NCI-H748 (cell line): ENCODE results near the gene RMRP.

Experiments used
- DNase-seq: peaks from one replicate; lab custom pipeline; 2025; ENCODE audit not compliant: unreplicated experiment; lab: John Stamatoyannopoulos, UW

Gene RMRP

DNA sequence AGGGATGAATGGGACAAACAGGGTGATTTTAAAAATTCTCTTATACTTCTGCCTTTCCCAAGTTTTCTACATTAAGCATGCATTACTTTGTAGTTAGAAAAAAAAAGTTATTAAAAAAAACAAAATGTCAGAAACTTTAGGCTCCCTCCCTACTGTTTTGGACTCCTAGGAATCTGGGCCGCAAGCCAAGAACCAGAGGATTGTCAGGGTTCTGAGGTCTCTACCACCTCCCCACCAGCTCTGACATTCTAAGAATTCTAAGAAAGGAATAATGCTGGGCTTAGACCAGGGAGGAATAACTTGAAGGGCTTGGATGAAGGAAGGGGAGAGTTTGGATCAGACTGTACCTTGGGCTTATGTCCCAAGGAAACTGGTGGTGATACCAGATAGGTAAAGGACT lies 8.2 kb upstream of the RMRP start:
- no peak for DNase-seq

DNA sequence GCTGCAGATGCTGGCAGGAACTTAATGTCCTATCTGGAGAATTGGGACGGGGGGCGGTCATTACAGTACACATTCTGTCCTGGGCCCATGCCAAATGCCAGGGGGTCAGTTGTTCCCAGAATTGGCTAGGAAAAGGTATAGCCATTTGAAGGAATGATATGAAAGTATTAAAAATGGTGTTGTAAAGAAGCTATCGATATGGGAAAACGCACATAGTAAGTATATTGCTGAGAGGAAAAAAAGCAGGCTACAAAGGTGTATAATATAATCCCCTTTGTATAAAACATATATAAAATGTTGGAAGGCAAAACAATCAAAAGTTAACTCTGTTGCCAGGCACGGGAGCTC lies 7.6 kb upstream of the RMRP start:
- no peak for DNase-seq

DNA sequence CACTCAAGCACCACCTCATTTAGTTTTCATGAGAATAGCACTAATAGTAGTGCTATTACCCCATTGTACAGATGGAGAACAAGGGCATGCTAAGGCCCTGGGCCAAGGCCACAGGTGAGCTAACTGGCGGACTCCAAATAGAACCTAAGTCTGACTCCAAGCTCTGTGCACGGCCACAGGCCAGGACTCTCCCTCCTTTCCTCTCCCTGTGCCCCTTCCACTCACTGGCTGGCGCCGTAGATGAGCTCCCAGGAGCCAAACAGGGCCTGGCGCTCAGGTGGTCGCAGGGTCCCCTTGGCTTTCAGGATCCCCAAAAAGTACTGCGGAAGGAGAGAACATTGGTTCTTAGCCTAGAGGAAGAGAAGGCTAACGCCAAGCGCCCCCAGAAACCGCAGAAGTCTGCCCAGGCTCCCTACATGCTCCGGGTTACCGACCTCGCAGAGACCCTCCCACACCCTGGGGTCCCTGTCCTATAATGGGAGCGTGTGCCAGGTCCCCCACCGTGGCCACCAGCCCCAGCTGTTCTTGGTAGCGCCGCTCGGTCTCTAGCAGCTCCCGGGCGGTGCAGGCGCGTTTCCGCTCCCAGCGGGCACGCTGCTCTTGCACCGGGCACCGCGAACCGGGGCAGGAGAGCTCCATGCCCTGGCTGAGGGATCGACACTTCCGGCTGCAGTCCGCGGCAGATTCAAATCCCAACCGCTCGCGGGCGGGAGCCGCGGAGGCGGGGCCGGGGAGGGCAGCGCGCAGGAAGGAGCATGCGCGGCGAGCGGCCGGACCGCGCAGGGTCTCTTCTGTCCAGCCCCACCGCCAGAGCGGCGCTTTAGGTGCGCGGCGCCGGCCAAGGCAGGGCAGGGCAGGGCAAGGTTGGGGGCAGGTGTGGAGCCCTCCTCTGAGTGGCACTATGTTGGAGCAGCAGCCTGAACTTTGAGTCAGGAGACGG lies 7.0 kb upstream of the RMRP start, which contains the start of gene ARHGEF39:
ARHGEF39 (minus strand) TSS at position 665 of the 940 bp plus-strand sequence; CDS start at position 639, 26 bp downstream.
- DNase-seq: peak; percentile 93

DNA sequence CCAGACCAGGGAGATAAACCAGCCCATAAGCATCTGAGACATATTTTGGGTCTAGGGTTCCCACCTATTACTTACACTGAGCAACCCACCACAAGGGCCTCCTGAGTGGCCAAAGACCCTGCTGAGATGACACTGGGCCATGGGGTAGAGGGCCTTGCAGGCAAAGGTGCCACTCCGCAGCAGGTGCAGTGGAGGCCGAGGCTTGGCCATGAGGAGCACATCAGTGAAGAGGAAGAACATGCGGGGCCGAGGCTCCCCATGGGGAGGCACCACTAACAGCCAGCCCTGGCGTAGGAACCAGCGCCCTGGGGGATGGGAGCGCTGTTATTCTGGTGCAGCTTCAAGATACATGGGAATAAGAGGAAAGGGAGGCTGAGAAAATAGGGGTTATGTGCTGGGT lies 4.6 kb upstream of the RMRP start:
- no peak for DNase-seq

DNA sequence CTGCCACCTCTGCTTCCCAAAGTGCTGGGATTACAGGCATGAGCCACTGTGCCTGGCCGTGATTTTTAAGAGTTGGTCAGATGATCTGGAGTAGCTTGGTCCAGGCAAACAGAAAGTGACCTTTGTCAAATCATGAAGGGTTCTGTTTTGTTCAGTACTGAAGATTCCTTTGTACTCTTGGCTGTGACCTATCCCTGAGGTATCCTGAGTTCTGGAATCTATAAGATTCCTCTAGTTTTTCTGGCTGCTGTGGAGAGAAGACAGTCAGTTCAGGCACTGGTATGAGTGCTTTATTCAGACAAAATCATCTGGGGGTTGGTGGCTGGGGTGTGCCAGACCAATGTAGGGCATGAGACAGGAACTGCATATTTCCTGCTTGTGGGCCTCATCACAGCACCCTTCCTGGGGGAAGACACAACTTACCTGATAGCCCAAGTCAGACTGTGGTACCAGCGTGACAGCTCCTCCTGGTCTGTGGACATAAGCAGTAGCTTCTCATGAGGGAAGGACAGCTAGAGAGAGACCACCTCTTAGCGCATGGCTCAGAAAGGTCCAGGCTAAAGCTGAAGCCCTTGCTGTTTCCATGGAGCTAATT lies 4.0 kb upstream of the RMRP start:
- DNase-seq: no peak

DNA sequence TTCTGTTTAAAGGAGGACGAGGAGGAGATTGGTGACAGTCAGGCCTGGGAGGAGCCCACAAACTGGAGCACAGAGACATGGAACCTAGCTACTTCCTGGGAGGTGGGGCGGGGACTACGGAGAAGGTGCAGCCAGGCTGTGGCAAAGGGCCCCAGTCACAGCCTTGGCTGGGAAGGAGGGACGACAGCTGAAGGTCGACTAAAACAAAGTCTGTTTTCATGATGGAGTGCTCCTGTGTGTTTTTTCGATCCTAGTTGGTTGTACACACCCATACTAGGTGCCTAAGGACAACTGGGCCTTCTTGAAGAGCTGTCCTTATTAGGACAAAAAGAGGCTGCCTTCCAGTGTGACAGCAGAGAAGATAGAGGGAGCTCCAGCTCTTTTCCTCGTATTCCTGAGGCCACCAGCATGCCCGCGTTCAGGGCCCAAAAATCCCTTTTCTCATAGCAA lies 3.2 kb upstream of the RMRP start:
- DNase-seq: no peak

DNA sequence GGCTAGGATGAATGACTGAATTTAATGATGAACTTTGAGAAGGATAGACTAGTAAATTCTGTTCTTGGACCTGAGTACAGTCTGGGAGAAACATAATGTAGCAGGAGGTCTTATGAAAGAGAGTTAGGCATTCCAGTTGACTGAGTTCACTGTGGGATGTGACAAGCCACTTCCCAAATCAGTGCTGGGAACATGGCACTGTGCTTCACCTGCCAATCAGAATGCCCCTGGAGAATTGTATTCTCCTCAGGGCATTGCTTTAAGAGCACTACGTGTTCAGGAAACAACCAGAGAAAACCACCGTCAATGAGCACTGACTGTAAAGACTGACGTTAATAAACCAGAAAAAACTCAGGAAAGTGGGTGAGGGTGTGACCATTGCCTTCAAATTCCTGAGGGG lies 1.5 kb upstream of the RMRP start:
- DNase-seq: no peak

DNA sequence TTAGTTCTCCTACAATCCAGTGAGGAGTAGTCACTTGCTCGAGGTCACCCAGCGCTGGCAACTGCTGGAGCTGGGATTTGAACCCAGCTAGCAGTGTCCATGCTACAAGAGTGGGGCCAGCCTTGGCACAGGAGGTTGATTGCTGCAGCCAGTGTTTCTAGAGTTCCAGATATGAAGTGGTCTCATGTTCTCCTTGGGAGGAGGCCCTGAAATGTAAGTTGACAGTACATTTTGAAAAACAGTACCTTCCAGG lies 1.1 kb upstream of the RMRP start:
- peak; percentile 66 for DNase-seq

DNA sequence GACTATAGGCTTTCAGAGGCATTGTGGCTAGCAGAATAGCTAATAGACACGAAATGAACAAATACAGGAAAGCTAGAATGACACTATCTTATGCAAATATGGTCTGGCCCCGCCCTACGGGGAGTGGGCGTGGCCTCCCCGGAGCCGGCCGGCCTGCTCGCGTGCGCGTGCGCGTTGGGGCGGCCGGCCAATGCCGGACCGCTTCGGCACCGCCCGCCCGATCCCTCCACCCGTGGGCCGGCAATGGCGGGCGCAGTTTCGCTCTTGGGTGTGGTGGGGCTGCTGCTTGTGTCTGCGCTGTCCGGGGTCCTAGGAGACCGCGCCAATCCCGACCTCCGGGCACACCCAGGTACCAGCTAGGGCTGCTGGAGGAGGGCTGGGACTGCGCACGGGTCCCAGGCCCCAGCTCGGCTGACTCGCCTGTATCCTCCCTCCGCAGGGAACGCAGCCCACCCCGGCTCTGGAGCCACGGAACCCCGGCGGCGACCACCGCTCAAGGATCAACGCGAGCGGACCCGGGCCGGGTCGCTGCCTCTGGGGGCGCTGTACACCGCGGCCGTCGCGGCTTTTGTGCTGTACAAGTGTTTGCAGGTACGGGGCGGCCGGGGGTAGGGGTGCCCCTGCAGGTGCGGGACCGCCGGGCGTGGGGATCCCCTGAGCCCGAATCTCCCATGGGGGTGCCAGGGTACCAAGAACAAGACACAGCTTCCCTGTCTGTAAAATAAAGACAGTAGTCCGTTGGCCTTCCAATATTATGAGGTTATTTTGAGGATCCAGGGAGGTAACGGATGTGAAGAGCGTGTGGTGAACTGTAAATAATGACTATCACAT lies 533 bp upstream of the RMRP start, which contains the start of gene CCDC107:
CCDC107 (plus strand) TSS at position 156 of the 831 bp plus-strand sequence; CDS start at position 244, 88 bp downstream.
- peak; percentile 90 for DNase-seq

DNA sequence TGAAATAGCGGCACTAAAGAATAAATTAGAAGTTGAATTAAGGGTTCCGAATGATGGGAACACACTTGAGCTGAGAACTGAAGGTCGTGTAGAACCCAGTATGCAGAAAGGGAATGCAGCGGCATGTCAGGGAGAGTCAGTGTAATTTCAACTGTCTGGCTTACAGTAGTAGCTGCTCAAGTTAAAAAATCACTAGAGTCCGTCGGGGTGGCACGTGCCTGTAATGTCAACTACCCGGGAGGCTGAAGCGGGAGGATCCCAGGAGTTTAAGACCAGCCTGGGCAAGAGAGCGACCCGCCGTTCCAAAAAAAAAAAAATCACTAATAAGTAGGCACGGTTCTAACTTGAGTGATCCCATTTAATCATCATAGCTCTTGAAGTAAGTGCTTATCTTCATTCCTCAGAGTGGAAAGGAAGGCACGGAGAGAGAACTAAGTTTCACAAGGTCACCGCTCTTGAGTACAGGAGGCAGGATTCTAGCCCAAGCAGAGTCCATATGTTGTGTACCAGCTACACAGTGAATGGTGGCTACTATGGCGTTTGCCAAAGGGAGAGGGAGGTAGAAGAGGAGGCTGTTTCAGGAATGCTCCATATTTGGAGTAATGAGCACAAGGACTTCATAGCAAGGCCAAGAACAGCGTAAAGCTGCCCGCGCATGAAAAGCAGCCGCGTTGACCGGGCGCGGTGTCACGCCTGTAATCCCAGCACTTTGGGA lies 831 bp downstream of the RMRP start:
- peak; percentile 80 for DNase-seq

DNA sequence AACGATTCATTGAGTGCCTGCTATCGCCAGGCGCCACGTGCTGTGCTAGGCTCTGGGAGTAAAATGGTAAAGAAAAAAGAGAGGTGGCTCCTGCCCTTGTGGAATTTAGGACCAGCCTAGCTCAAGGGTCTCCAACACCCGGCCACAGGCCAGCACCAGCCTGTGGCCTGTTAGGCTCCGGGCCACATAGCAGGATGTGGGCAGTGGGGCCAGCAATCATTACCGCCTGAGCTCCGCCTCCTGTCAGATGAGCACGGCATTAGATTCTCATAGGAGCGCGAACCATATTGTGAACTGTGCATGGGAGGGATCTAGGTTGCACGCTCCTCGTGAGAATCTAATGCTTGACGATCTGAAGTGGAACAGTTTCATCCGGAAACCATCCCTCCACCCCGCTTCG lies 1.5 kb downstream of the RMRP start:
- DNase-seq: peak; percentile 24

DNA sequence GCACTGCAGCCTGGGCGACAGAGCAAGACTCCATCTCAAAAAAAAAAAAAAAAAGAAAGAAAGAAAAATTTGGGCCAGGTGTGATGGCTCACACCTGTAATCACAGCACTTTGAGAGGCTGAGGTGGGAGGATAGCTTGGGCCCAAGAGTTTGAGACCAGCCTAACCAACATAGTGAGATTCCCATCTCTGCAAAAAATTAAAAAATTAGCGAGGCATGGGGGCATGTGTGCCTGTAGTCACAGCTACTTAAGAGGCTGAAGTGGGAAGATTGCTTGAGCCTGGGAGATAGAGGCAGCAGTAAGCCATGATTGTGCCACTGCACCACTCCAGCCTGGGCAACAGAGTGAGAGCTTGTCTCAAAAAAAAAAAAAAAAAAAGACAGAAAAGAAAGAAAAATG lies 4.2 kb downstream of the RMRP start:
- DNase-seq: no peak

DNA sequence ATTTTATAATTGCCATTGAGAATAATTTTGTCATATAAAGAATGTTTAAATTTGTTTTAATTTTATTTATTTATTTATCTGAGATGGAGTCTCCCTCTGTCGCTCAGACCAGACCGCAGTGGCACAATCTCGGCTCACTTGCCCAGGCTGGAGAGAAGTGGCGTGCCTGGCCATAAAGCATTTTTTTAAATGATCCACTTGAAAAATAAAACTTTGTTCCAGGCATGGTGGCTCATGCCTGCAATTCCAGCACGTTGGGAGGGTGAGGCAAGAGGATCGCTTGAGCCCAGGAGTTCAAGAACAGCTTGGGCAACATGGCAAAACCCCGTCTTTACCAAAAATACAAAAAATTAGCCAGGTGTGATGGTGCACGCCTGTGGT lies 5.0 kb downstream of the RMRP start:
- no peak for DNase-seq

DNA sequence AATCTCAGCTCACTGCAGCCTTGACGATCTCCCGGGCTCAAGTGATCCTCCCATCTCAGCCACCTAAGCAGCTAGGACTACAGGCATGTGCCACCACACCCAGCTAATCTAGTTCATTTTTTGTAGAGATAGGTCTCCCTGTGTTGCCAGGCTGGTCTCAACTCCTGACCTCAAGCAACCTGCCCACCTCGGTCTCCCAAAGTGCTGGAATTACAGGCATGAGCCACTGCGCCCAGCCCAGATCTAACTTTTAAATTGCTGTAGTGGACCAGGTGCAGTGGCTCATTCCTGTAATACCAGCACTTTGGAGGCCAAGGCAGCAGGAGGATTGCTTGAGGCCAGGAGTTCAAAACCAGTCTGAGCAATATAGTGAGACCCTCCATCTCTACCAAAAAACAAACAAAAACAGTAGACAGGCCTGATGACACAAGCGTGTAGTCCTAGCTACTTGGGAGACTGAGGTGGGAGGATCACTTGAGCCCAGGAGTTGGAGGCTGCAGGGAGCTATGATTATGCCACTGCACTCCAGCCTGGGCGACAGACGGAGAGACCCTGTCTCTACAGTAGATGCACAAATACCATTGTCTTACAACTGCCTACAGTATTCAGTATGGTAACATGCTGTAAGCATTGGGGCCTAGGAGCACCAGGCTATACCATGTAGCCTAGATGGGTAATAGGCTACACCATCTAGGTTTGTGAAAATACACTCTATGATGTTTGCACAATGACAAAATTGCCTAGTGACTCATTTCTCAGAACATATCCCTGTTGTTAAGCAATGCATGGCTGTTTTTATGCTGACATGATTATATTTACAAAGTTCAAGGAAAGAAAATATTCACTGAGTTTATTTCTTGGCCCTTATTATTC lies 5.6 kb downstream of the RMRP start:
- peak; percentile 8 for DNase-seq

DNA sequence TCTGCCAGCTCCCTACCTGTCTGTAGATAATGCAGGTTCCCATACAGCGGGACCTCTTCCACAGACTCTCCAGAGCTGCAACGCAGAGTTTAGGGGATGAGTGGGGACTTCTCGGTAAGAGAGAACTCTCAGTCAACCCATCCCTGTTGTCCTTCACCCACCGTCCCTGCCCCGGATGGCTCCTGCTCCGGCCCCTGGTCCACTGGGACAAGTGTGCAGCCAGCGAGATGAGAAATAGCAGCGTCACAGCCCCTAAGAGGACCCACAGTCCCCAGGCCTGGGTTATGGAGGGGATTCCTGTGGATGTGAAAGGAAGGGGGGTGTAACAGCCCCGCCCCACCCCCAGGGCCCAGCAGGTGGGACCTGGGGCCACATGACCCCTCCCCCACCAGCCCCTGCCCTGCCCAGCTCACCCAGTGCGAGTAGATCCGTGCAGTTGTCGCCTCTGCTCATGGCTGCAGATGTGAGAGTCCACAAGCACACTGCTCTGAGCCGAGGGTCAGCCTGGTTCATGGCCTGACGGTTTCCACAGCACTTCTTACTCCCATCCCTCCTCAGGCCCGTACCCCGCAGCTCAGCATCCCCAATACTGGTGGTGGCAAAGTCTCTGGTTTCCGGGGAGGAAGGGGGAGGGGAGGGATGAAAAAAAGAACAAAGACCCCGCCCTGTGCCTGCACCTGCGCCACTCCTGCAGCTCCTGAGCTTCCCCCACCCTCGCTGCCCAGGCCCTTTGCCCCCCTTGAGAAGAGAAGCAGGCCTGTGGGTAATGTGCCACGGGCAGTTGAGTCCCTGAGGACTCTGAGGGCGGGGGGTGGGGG lies 7.3 kb downstream of the RMRP start, which contains the start of gene SIT1:
SIT1 (minus strand) TSS at position 591 of the 818 bp plus-strand sequence; CDS start at position 513, 78 bp downstream.
- peak; percentile 14 for DNase-seq

DNA sequence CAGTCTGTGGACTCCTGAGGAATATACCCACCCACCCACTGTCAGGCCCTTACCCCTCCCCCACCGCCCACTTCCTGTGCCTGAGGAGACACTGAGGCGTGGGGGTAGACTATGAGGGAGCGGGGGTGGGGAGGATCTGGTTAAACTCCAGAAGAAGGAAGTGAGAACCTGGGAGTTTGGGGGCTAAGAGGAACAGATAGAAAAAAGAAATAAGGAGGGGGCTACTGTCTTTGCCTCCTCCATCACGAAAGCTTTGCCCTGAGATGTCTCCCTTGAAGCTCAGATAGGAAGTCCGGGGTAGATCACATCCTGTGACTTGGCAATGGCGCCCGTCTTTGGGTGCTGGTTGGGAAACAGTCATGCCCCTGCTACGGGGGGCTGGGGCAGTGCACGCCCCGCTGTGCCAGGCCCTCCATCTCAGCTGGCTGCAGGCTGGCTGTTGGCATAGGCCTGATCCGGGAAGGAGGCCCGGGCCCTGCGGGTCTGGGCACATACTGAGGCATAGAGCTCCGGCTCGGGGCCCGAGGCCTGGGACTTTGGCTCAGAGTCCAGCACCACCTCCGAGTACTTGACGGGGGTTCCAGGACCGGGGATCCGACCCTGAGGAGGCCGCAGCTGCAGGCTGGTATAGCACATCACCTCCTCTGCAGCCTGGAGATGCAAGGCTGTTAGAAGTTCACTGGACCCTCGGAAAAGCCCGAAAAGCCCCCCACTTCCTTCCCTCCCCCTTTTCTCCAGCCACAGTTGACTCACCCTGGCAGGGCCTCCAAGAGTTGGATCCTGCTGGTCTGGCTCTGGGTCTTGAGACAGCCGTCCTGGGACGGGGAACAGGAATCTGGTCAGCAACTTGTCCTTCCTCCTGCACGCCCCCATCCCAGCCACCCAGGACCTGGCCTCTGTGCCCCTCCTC lies 8.1 kb downstream of the RMRP start:
- no peak for DNase-seq

DNA sequence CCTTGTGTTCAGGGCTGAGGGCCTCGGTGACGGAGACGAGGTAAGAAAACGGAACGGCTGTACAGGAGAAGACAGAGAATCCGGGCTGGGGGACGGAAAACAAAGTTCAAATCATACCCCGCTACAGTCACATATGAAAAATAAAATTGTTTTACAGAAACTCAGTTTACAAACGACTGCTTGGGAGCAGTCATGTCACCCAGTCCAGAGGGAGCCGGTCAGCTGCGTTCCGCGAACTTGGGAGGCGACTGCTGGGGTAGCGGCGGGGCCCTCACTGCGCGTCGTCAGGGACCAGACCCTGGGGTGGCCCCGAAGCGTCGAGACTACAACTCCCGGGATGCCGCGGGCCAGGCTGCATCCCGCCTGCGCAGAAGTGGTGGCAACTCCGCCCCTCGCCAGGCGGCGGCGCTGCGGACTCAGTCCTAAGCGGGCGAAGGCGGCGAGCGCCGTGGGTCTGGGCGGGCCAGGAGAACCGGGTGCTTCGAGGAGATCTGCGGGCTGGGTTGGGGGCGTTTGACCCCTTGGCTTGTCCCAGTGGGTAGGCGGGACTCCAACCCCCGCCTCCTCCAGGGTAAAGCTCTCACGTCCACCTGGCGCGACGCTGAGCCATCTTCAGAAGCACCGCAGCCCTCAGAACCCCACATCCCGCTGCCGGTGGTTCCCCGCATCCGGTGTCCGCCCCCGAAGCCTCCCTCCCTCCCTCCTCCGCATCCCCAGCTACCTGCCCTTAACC lies 11.1 kb downstream of the RMRP start:
- DNase-seq: peak; percentile 93
